Neural progenitor cell (in vitro differentiated cells): Measurements from ENCODE around the gene SND1.

ENCODE experiments used
- EZH2 ChIP-seq: fragments of 200-600 bp; sonication (generic); IDR thresholded peaks from 2 replicates; pipeline ENCODE4 v1.6.1; 2017; ENCODE audit warnings: antibody characterized with exemption, mild to moderate bottlenecking, moderate library complexity
- TF ChIP-seq, protein P1 (sequence below): fragments of 200-600 bp; sonication (generic); IDR thresholded peaks from 2 replicates; pipeline ENCODE4 v1.5.1; 2017; ENCODE audit warnings: antibody characterized with exemption, mild to moderate bottlenecking

DNA sequence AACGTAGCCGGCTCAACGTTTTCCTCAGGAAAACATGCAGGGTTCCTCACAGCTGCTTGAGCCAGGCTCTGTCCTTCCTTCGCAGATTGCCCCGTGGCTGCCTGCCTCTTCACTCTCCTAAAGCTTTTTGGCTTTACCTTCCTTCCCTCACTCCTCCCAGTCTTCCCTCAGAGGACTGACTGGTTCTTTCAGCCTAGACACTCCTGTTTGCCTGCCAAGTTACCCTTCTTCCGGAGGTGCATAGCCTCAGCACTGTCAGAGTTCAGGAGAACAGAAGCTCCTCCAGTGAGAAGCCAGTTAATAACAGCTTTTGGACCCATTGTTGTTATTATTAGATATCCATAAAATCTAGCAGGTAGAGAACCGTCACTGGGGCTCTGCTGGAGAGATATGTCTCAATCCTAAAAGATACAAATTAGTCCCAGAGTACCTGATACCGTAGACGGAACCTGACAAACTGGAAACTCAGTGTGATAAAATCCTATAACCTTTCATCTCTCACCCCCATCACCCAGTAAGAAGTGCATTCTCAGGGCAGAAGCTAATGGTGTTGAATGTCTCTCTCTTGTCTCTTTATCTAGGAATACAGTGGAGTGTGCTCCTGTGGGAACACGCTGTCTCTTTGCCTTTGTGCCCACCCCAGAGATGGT, 79.6 kb downstream of the SND1 start:
- TF ChIP-seq, protein P1, sequence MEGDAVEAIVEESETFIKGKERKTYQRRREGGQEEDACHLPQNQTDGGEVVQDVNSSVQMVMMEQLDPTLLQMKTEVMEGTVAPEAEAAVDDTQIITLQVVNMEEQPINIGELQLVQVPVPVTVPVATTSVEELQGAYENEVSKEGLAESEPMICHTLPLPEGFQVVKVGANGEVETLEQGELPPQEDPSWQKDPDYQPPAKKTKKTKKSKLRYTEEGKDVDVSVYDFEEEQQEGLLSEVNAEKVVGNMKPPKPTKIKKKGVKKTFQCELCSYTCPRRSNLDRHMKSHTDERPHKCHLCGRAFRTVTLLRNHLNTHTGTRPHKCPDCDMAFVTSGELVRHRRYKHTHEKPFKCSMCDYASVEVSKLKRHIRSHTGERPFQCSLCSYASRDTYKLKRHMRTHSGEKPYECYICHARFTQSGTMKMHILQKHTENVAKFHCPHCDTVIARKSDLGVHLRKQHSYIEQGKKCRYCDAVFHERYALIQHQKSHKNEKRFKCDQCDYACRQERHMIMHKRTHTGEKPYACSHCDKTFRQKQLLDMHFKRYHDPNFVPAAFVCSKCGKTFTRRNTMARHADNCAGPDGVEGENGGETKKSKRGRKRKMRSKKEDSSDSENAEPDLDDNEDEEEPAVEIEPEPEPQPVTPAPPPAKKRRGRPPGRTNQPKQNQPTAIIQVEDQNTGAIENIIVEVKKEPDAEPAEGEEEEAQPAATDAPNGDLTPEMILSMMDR, result no peak
- TF ChIP-seq EZH2, result no peak
